ENCODE measurements around the gene TAS1R3.

- TF ChIP-seq CTCF (IDR thresholded peaks at IDR 0.05; ENCODE audit: low read depth, low read length) (no peak), EZH2phosphoT487 (IDR thresholded peaks at IDR 0.05; ENCODE audit: low read depth) (no peak)
Measured at GRCh38 chr1:1332031-1332755, 1.1 kb downstream of the TAS1R3 start.

Measured in OCI-LY3 (cell line).